OCI-LY7 (cell line): ENCODE data around the gene TMPRSS9. TPM values are rescaled to one million over a fixed set of nuclear protein-coding genes. Genes with fewer than 3 reads are reported as not detected.

Experiments used
- BruUV-seq: library from RNA; stranded (reverse); fragments of 400-500 nt; replicated peaks from 2 replicates; lab custom pipeline; 2021; lab: Mats Ljungman, UMichigan
- CTCF ChIA-PET: fragments of 300-600 bp; sonication (Branson Sonifier 250); formaldehyde crosslinking; loops from one replicate; lab custom pipeline; 2022; ENCODE audit warnings: antibody characterized with exemption; ENCODE audit not compliant: unreplicated experiment; lab: Charles Lee
- POLR2A ChIA-PET: fragments of 300-600 bp; sonication (Branson Sonifier 250); formaldehyde crosslinking; loops from one replicate; lab custom pipeline; 2022; ENCODE audit warnings: antibody characterized with exemption; lab: Charles Lee
- DNase-seq: peaks from one replicate; pipeline ENCODE4 v3.0.0-alpha.2; 2015; ENCODE audit warnings: low spot score
- H2AFZ ChIP-seq: fragments of 200-600 bp; sonication (generic), shearing (Covaris generic); 2 replicates; pipeline ENCODE4 v1.6.1; 2014; ENCODE audit warnings: mild to moderate bottlenecking, antibody characterized with exemption, low read length, moderate library complexity
- H3K27ac ChIP-seq: fragments of 200-600 bp; sonication (generic); 2 replicates; pipeline ENCODE4 v1.5.1; 2014; ENCODE audit warnings: mixed run types, low read depth, mild to moderate bottlenecking, moderate library complexity, low read length, inconsistent platforms; ENCODE audit not compliant: poor library complexity, severe bottlenecking
- H3K36me3 ChIP-seq: fragments of 200-600 bp; sonication (generic); 2 replicates; pipeline ENCODE4 v1.6.1; 2014; ENCODE audit warnings: mild to moderate bottlenecking, antibody characterized with exemption, low read length, moderate library complexity, mixed read lengths; ENCODE audit not compliant: insufficient read depth
- H3K4me1 ChIP-seq: fragments of 200-600 bp; sonication (generic); 2 replicates; pipeline ENCODE4 v1.5.1; 2014; ENCODE audit warnings: mild to moderate bottlenecking, low read length; ENCODE audit not compliant: insufficient read depth, poor library complexity, severe bottlenecking
- H3K4me2 ChIP-seq: fragments of 200-600 bp; sonication (generic); 2 replicates; pipeline ENCODE4 v1.6.1; 2014; ENCODE audit warnings: mild to moderate bottlenecking, low read length
- H3K4me3 ChIP-seq: fragments of 200-600 bp; sonication (generic); 2 replicates; pipeline ENCODE4 v1.5.1; 2014; ENCODE audit warnings: mild to moderate bottlenecking, low read depth, low read length; ENCODE audit not compliant: poor library complexity, severe bottlenecking
- H3K79me2 ChIP-seq: fragments of 200-600 bp; sonication (generic); 2 replicates; pipeline ENCODE4 v1.6.1; 2016; ENCODE audit warnings: low read depth, mild to moderate bottlenecking, low read length, moderate library complexity, mixed read lengths; ENCODE audit not compliant: insufficient read depth
- H3K9me2 ChIP-seq: fragments of 200-600 bp; sonication (generic); 2 replicates; pipeline ENCODE4 v1.6.1; 2016; ENCODE audit warnings: mild to moderate bottlenecking, low read length, mixed read lengths; ENCODE audit not compliant: insufficient read depth
- H3K9me3 ChIP-seq: fragments of 200-600 bp; sonication (generic); 2 replicates; pipeline ENCODE4 v1.6.1; 2014; ENCODE audit warnings: mild to moderate bottlenecking, mixed run types, low read length, mixed read lengths
- H4K20me1 ChIP-seq: fragments of 200-600 bp; sonication (generic); 2 replicates; pipeline ENCODE4 v1.6.1; 2014; ENCODE audit warnings: mild to moderate bottlenecking, antibody characterized with exemption, low read length, moderate library complexity, mixed read lengths; ENCODE audit not compliant: insufficient read depth
- CTCF ChIP-seq: fragments of 200-600 bp; sonication (generic); conservative IDR thresholded peaks from 2 replicates; pipeline ENCODE4 v1.5.1; 2014; ENCODE audit warnings: mild to moderate bottlenecking, antibody characterized with exemption, low read length, moderate library complexity, mixed read lengths
- EZH2phosphoT487 ChIP-seq: fragments of 200-600 bp; sonication (generic); IDR thresholded peaks from 2 replicates; pipeline ENCODE4 v1.6.1; 2018; ENCODE audit warnings: low read depth, borderline replicate concordance, mild to moderate bottlenecking, mixed run types, antibody characterized with exemption, low read length, moderate library complexity, mixed read lengths
- intact Hi-C: fragments of 100-400 bp; cut with micrococcal nuclease; formaldehyde crosslinking; loops from one replicate; pipeline ENCODE4 v1.10.0; 2022; ENCODE audit not compliant: unreplicated experiment
- total RNA-seq, 2 experiments: library from RNA; depleted of rRNA in 1 of 2; stranded (reverse); fragments of >200 nt in 1 of 2; shearing (Covaris generic) in 1 of 2; gene quantifications; 2 replicates each; pipeline ENCODE4 v1.2.3, GENCODE V29; 2014 to 2022

Gene TMPRSS9
- total RNA-seq, 2 experiments from 2014 or later: 0.44 TPM; not detected in 1

GRCh38 chr19:2453431-2454025 lies 93.5 kb downstream of the TMPRSS9 start:
- H3K4me3 ChIP-seq: no peak overlapping the region
- H3K9me2 ChIP-seq: no peaks in the 10 kb centered on the region
- peaks cover 79% of the 10 kb centered on the region for H3K79me2 ChIP-seq
- H3K36me3 ChIP-seq: peaks cover 57% of the 10 kb centered on the region
- H3K4me1 ChIP-seq: peaks cover 30% of the 10 kb centered on the region
- CTCF ChIA-PET: no interaction called here
- no peaks in the 10 kb centered on the region for H3K9me3 ChIP-seq
- TF ChIP-seq EZH2phosphoT487: no peak
- TF ChIP-seq CTCF: no peak
- H2AFZ ChIP-seq: no peak overlapping the region
- no TSS peak for BruUV-seq
- POLR2A ChIA-PET: interaction anchor here (1.6 kb wide), 1 partner anchor 26 kb away, joined by 9 read pairs; the partner anchor contains the start of gene TIMM13
- intact Hi-C loops: no loop called here
- H3K4me2 ChIP-seq: no peak overlapping the region; the same call in 1 of the 2 replicates
- peaks cover 21% of the 10 kb centered on the region for H4K20me1 ChIP-seq
- H3K27ac ChIP-seq: no peak overlapping the region
- DNase-seq: no peak

GRCh38 chr19:2454199-2454961 lies 94.3 kb downstream of the TMPRSS9 start:
- Histone ChIP-seq H3K4me3 (peak overlapping the region; percentile 99), H3K9me2 (no peaks in the 10 kb centered on the region), H3K79me2 (peaks cover 70% of the 10 kb centered on the region), H3K4me1 (peaks cover 30% of the 10 kb centered on the region), H4K20me1 (peaks cover 17% of the 10 kb centered on the region), H3K27ac (peak overlapping the region; percentile 64), H3K36me3 (peaks cover 49% of the 10 kb centered on the region), H2AFZ (no peak overlapping the region), H3K4me2 (peak overlapping the region; percentile 99), H3K9me3 (no peaks in the 10 kb centered on the region)
- TF ChIP-seq CTCF (no peak), EZH2phosphoT487 (no peak)
- DNase-seq: no peak
- CTCF ChIA-PET: no interaction called here
- BruUV-seq: no TSS peak
- intact Hi-C loops: no loop called here
- POLR2A ChIA-PET: interaction anchor here (0.6 to 1.6 kb wide), 3 partner anchors 15 to 166 kb away, joined by 3 to 9 read pairs (median 8); partner anchors contain the start of gene TIMM13
